Bronchus fibroblast of lung (primary cell): ENCODE data around the gene BAIAP2L1. TPM values are rescaled to one million over a fixed set of nuclear protein-coding genes. Genes with fewer than 3 reads are reported as not detected.

Experiments
- total RNA-seq: library from RNA; depleted of rRNA; stranded (reverse); fragments of >200 nt; gene quantifications from 2 replicates; pipeline ENCODE4 v1.2.3, GENCODE V29; 2015

BAIAP2L1 gene, protein sequence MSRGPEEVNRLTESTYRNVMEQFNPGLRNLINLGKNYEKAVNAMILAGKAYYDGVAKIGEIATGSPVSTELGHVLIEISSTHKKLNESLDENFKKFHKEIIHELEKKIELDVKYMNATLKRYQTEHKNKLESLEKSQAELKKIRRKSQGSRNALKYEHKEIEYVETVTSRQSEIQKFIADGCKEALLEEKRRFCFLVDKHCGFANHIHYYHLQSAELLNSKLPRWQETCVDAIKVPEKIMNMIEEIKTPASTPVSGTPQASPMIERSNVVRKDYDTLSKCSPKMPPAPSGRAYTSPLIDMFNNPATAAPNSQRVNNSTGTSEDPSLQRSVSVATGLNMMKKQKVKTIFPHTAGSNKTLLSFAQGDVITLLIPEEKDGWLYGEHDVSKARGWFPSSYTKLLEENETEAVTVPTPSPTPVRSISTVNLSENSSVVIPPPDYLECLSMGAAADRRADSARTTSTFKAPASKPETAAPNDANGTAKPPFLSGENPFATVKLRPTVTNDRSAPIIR
- 1.9 and 2.5 TPM in 2 replicates for total RNA-seq

DNA sequence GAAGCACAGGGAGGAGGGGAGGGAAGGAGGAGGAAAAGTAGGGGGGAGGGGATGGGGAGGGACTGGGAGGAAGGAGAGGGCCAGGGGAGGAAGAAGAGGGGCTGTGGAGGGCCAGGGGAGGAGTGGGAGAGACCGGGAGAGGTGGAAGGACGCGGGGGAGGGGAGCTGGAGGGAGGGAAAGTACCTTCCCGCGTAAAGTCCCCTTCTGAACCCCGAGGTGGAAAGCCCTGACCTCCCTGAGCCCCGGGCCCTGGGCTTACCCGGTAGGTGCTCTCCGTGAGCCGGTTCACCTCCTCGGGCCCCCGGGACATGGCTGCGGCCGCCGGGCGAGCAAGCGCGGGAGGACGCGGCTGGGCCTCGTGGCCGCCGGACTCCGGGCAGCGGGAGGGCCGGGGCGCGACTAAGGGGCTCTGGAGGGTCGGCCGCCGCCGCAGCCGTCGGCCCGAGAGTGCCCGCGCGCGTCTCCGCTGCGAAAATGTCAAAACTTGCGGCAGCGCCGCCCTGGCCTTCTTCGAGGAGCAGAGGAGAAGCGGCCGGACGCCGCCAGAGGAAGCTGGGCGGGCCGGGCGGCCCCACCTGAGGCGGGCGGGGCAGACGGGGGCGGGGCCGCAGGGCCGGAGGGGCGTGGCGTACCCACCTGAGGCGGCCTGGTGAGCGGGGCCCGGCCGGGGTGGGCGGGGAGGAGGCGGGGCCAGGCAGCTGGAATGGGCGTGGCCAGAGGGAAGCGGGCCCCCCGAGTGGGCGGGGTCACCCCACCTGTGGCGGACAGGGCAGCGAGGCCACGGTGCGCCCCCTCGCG is at the start of gene BAIAP2L1:
TSS of gene BAIAP2L1 (minus strand) at position 549 of the 799 bp plus-strand sequence. CDS start at position 311, 238 bp downstream.

DNA sequence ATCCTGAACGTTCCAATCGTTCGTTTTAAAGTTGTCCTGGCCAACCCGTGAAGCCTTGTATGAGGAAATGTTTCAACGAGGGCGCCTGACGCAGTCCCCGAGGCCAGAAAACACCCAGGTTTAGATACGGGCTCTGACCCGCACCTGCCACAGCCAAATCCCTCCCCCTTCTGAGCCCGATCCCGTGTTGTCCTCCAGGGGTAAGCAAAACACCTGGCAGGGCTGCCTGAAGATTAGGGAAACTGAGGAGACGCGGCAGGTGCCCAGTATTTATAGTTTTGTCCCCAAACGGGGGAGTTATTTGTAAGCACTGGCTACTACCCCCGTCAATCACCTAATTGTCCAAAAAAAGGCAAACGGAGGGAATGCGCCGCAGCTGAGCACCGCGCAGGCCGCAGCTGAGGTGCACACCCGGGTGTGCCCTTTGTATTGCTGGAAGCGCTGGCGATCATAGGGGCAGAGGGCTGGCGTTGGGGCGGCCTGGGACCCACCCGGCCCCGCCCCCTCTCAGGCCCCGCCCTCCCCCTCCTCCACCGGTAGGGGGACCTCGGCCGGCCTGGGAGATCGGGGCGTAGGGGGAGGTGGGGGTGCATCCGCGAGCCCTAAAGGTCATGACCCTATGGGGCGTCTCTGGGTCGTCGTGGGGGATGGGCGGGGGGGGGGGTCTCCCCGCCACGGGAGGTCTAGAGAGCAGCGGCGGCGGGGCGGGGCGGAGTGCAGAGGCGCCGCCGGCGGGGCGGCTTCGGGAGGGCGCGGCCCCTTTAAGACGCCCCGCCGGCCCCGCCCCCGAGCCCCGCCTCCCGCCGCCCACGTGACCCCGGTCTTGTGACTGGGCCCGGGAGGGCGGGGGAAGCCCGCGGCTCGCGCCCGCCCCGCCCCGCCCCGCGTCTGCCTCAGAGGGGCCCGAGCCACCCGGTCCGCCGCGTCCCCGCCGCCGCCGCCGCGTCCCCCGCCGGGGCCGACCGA is 119.8 kb downstream of the BAIAP2L1 start, which contains the start of gene BRI3:
TSS of gene BRI3 (plus strand) at position 896 of the 966 bp plus-strand sequence. CDS start 110 bp downstream, outside the sequence.

DNA sequence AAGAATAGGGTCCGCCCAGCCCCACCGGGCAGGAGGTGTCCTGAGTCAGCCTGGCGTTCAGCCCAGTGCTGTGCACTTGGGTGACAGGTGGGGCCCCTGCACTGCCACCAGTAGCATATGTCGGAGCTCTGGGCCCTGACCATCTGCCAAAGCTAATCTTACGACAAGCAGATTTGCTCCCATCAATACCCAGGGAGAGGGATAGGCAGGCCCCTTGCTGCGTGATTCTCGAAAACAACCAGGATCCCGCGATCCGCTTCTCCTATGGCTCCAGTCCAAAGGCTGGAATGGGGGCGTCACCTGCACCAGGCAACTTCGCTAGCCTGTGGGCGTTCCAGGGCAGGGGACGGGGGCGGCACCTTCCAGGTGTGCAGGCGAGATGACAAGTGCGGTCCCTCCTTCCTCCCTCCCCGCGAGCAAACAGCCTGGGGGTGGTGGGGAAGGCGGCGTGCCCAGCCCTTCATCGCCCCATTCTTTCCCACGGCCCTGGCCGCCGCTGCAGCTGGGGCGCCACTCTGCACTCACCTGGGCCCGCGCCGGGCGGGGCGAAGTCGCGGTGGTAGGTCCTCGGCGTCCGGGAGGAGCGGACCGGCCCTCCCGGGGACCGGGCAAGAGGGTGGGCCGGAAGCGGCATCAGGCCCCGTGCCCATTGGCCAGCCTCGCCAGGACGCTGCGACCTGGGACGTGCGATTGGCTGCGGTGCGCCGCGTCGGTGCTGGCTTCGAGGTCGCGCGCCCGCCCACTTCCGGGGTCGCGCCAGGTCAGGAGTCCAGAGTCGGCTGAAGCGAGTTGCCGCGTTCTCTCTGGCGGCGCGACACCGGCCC is 149.1 kb downstream of the BAIAP2L1 start, which contains the start of gene TECPR1:
TSS of gene TECPR1 (minus strand) at position 632 of the 824 bp plus-strand sequence. CDS start 6,086 bp downstream, outside the sequence.

Other genes with a start within 250 kb of the BAIAP2L1 start
- 0.34 and 0.59 TPM in 2 replicates for gene BHLHA15, start 189.7 kb downstream of the BAIAP2L1 start, total RNA-seq
- 15.9 and 30.6 TPM in 2 replicates for gene TECPR1, start 148.9 kb downstream of the BAIAP2L1 start, total RNA-seq
- 34.5 and 35.1 TPM in 2 replicates for gene BRI3, start 119.4 kb downstream of the BAIAP2L1 start, total RNA-seq
- gene NPTX2, start 216.2 kb upstream of the BAIAP2L1 start, total RNA-seq, result 0.45 and 0.50 TPM in 2 replicates